Measurements from ENCODE around the gene SAMD4B. TPM values are rescaled to one million over a fixed set of nuclear protein-coding genes. Genes with fewer than 3 reads are reported as not detected.

SAMD4B gene
- total and polyA plus RNA-seq, 9 of the 15 experiments (the other 6 are each of a cell fraction or from before 2014, with no cell fraction given), result 3.4 to 90.5 (median 38.0) TPM

DNA sequence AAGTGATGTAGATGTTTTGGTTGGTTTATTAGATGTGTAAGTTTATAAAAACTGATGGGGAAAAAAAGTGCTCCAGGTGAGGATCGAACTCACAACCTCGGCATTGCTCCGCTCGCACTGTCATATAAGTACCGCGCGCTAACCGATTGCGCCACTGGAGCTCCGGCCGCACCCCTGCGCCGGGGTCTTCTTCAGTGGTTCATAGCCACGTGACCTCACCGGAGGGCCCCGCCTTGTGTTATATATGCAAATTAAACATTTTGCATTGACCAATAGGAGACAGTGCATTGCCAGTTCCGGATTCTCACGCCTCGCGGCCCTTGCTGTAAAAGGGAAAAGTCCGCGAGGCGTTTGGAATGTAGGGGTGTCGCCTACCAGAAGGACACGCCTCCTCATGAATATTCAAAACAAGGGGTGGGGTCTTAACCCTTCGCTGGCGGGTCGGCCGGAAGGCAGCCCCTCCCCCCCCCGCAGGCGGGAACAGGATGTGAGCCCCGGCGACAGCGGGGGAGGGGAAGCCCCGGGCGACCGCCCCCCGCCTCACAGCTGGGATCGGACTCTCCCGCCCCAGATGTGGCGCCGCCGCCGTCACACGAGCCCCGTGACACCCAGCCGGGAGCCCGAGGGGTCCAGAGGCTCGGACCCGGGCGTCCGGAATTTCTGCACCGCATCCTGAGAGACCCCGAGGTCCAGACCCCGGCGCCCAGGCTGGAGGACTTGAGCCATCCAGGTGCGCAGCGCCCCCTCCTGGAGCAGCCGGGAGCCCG, 70.1 kb downstream of the SAMD4B start, which contains the start of gene PLEKHG2 (continued):
- TF ChIP-seq CBX1 (IDR thresholded peaks at IDR 0.05; ENCODE audit: low read depth) (peak; percentile 79), HNRNPK (IDR thresholded peaks at IDR 0.05; ENCODE audit: low read depth, low read length, poor library complexity, severe bottlenecking) (peak; percentile 86), POLR2AphosphoS5 (IDR thresholded peaks at IDR 0.05; ENCODE audit: control insufficient read depth, insufficient read depth, low read depth, low read length) (peak; percentile 53; the same call in 1 of the 2 replicates), SMARCE1 (IDR thresholded peaks at IDR 0.05) (no peak), WHSC1 (IDR thresholded peaks at IDR 0.05; ENCODE audit: low read length) (no peak), POLR2G (IDR thresholded peaks at IDR 0.05; ENCODE audit: low read depth, low read length) (peak; percentile 93), JUN (IDR thresholded peaks at IDR 0.05; ENCODE audit: borderline replicate concordance, low read depth, low read length) (peak; percentile 71; the same call in 1 of the 2 replicates), JUN (CRISPR knock-in tag; IDR thresholded peaks at IDR 0.05; ENCODE audit: borderline replicate concordance) (no peak), ZNF12 (CRISPR knock-in tag; IDR thresholded peaks at IDR 0.05) (no peak), TCF7L2 (IDR thresholded peaks at IDR 0.05; ENCODE audit: low read depth, low read length) (no peak), MAFK (IDR thresholded peaks at IDR 0.05; ENCODE audit: low read length) (peak; percentile 31; the same call in 1 of the 2 replicates), MTF1 (CRISPR knock-in tag; IDR thresholded peaks at IDR 0.05; ENCODE audit: borderline replicate concordance) (no peak), NELFE (IDR thresholded peaks at IDR 0.05; ENCODE audit: insufficient read depth, insufficient read length) (no peak), TGIF2 (CRISPR knock-in tag; IDR thresholded peaks at IDR 0.05) (peak; percentile 72; the same call in 1 of the 2 replicates), CHCHD3 (CRISPR knock-in tag; IDR thresholded peaks at IDR 0.05) (0 out of 2 replicates have a peak, but pooled peaks have one; percentile 49), SLC30A9 (CRISPR knock-in tag; IDR thresholded peaks at IDR 0.05) (no peak), ADNP (tag; IDR thresholded peaks at IDR 0.05) (peak; percentile 100), KLF16 (IDR thresholded peaks at IDR 0.05) (0 out of 2 replicates have a peak, but pooled peaks have one; percentile 31), PHB (CRISPR knock-in tag; IDR thresholded peaks at IDR 0.05) (peak; percentile 83; the same call in 1 of the 2 replicates)
- TF ChIP-seq, protein P1, sequence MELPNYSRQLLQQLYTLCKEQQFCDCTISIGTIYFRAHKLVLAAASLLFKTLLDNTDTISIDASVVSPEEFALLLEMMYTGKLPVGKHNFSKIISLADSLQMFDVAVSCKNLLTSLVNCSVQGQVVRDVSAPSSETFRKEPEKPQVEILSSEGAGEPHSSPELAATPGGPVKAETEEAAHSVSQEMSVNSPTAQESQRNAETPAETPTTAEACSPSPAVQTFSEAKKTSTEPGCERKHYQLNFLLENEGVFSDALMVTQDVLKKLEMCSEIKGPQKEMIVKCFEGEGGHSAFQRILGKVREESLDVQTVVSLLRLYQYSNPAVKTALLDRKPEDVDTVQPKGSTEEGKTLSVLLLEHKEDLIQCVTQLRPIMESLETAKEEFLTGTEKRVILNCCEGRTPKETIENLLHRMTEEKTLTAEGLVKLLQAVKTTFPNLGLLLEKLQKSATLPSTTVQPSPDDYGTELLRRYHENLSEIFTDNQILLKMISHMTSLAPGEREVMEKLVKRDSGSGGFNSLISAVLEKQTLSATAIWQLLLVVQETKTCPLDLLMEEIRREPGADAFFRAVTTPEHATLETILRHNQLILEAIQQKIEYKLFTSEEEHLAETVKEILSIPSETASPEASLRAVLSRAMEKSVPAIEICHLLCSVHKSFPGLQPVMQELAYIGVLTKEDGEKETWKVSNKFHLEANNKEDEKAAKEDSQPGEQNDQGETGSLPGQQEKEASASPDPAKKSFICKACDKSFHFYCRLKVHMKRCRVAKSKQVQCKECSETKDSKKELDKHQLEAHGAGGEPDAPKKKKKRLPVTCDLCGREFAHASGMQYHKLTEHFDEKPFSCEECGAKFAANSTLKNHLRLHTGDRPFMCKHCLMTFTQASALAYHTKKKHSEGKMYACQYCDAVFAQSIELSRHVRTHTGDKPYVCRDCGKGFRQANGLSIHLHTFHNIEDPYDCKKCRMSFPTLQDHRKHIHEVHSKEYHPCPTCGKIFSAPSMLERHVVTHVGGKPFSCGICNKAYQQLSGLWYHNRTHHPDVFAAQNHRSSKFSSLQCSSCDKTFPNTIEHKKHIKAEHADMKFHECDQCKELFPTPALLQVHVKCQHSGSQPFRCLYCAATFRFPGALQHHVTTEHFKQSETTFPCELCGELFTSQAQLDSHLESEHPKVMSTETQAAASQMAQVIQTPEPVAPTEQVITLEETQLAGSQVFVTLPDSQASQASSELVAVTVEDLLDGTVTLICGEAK (IDR thresholded peaks at IDR 0.05), result peak; percentile 92
- TF ChIP-seq, protein P1 (CRISPR knock-in tag; IDR thresholded peaks at IDR 0.05), result no peak

Measured in K562 (cell line).